MM.1S (cell line): Measurements from ENCODE around the gene C15orf62.

Experiments used
- DNase-seq: peaks from one replicate; pipeline ENCODE4 v3.0.0-alpha.2; 2015
- H2AFZ ChIP-seq: fragments of 300-600 bp; sonication (generic); 2 replicates; pipeline ENCODE4 v1.6.0; 2016; ENCODE audit warnings: antibody characterized with exemption, low read length
- H3F3A ChIP-seq: fragments of 300-600 bp; sonication (generic); 2 replicates; pipeline ENCODE4 v1.6.1; 2016; ENCODE audit warnings: mild to moderate bottlenecking, antibody characterized with exemption, low read length, moderate library complexity, mixed read lengths; ENCODE audit not compliant: insufficient read depth
- H3K27ac ChIP-seq: fragments of 300-600 bp; sonication (generic); 2 replicates; pipeline ENCODE4 v1.5.1; 2016; ENCODE audit warnings: mild to moderate bottlenecking, low read length
- H3K27me3 ChIP-seq: fragments of 300-600 bp; sonication (generic); replicated peaks from 2 replicates; pipeline ENCODE4 v1.6.0; 2016; ENCODE audit warnings: low read length; ENCODE audit not compliant: insufficient read depth
- H3K36me3 ChIP-seq: fragments of 300-600 bp; sonication (generic); replicated peaks from 2 replicates; pipeline ENCODE4 v1.6.1; 2016; ENCODE audit warnings: mild to moderate bottlenecking, low read length, mixed read lengths; ENCODE audit not compliant: insufficient read depth
- H3K4me1 ChIP-seq: fragments of 300-600 bp; sonication (generic); 2 replicates; pipeline ENCODE4 v1.6.1; 2016; ENCODE audit warnings: low read length, mixed read lengths
- H3K4me2 ChIP-seq: fragments of 300-600 bp; sonication (generic); 2 replicates; pipeline ENCODE4 v1.6.0; 2016; ENCODE audit warnings: low read depth, low read length
- H3K4me3 ChIP-seq: fragments of 300-600 bp; sonication (generic); 2 replicates; pipeline ENCODE4 v1.5.1; 2016; ENCODE audit warnings: low read length, mixed read lengths
- H3K79me2 ChIP-seq: fragments of 300-600 bp; sonication (generic); 2 replicates; pipeline ENCODE4 v1.6.1; 2016; ENCODE audit warnings: mixed run types, low read length, mixed read lengths
- H3K9ac ChIP-seq: fragments of 300-600 bp; sonication (generic); 2 replicates; pipeline ENCODE4 v1.6.1; 2016; ENCODE audit warnings: low read length, mixed read lengths
- H3K9me2 ChIP-seq: fragments of 300-600 bp; sonication (generic); replicated peaks from 2 replicates; pipeline ENCODE4 v1.6.1; 2016; ENCODE audit warnings: mild to moderate bottlenecking, low read length, mixed read lengths; ENCODE audit not compliant: insufficient read depth
- H3K9me3 ChIP-seq: fragments of 300-600 bp; sonication (generic); replicated peaks from 2 replicates; pipeline ENCODE4 v1.6.1; 2016; ENCODE audit warnings: mild to moderate bottlenecking, low read length, mixed read lengths; ENCODE audit not compliant: insufficient read depth
- H4K20me1 ChIP-seq: fragments of 300-600 bp; sonication (generic); 2 replicates; pipeline ENCODE4 v1.6.1; 2016; ENCODE audit warnings: mild to moderate bottlenecking, low read length, moderate library complexity, mixed read lengths; ENCODE audit not compliant: insufficient read depth
- EZH2 ChIP-seq: fragments of 300-600 bp; sonication (generic); optimal IDR thresholded peaks from 2 replicates; pipeline ENCODE3; 2017; ENCODE audit warnings: low read depth, mild to moderate bottlenecking, antibody characterized with exemption, low read length, mixed read lengths
- EZH2phosphoT487 ChIP-seq: fragments of 300-600 bp; sonication (generic); IDR thresholded peaks from 2 replicates; pipeline ENCODE4 v1.6.1; 2018; ENCODE audit warnings: antibody characterized with exemption, low read length
- TF ChIP-seq, protein P1 (sequence below): fragments of 300-600 bp; sonication (generic); IDR thresholded peaks from 2 replicates; pipeline ENCODE4 v1.5.1; 2016; ENCODE audit warnings: antibody characterized with exemption, low read length, mixed read lengths

C15orf62 gene

GRCh38 chr15:40785814-40786213, 16.0 kb downstream of the C15orf62 start:
- no peaks in the 10 kb centered on the region for H3K9me3 ChIP-seq
- no peaks in the 10 kb centered on the region for H3K9me2 ChIP-seq
- H3K4me3 ChIP-seq = no peak overlapping the region
- no peaks in the 10 kb centered on the region for H3K79me2 ChIP-seq
- H3K27me3 ChIP-seq = no peaks in the 10 kb centered on the region
- no peaks in the 10 kb centered on the region for H3F3A ChIP-seq
- no peak for DNase-seq
- no peak overlapping the region for H3K27ac ChIP-seq
- no peak overlapping the region for H3K9ac ChIP-seq
- no peak overlapping the region for H2AFZ ChIP-seq
- no peak overlapping the region for H3K4me2 ChIP-seq
- TF ChIP-seq, protein P1, sequence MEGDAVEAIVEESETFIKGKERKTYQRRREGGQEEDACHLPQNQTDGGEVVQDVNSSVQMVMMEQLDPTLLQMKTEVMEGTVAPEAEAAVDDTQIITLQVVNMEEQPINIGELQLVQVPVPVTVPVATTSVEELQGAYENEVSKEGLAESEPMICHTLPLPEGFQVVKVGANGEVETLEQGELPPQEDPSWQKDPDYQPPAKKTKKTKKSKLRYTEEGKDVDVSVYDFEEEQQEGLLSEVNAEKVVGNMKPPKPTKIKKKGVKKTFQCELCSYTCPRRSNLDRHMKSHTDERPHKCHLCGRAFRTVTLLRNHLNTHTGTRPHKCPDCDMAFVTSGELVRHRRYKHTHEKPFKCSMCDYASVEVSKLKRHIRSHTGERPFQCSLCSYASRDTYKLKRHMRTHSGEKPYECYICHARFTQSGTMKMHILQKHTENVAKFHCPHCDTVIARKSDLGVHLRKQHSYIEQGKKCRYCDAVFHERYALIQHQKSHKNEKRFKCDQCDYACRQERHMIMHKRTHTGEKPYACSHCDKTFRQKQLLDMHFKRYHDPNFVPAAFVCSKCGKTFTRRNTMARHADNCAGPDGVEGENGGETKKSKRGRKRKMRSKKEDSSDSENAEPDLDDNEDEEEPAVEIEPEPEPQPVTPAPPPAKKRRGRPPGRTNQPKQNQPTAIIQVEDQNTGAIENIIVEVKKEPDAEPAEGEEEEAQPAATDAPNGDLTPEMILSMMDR = no peak
- TF ChIP-seq EZH2 = no peak
- TF ChIP-seq EZH2phosphoT487 = no peak
- peaks cover 4% of the 10 kb centered on the region; the same call in 1 of the 2 replicates for H3K4me1 ChIP-seq
- H4K20me1 ChIP-seq = no peaks in the 10 kb centered on the region
- H3K36me3 ChIP-seq = no peaks in the 10 kb centered on the region

DNA sequence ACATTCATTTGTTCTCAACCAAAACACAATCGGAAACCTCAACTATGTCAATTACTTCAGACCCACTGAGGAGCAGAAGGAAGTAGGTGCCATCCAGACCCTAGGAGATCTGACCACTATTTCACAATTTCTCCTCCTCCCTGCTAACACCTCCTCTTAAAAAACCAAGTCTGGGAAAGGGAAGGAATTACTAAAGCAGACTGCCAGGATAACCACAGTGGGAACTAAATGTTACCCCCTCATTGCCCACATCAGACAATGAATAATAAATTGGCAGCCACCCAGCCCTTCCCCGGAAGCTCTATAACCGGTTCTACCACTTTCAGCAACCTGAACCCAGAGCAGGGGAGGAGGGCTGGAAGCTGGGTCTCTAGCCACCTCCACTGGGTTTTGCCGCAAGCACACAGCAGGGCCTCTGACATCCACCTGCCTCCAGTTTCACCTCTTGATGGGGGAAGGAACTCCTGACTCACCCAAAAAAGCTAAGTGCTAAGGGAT, 17.6 kb downstream of the C15orf62 start:
- Histone ChIP-seq H3K9ac (no peak overlapping the region), H4K20me1 (no peaks in the 10 kb centered on the region), H3K79me2 (no peaks in the 10 kb centered on the region), H3K27ac (no peak overlapping the region), H2AFZ (no peak overlapping the region), H3K27me3 (no peaks in the 10 kb centered on the region), H3K4me2 (no peak overlapping the region), H3K4me3 (no peak overlapping the region), H3K36me3 (no peaks in the 10 kb centered on the region), H3K4me1 (peaks cover 2% of the 10 kb centered on the region; the same call in 1 of the 2 replicates), H3K9me2 (no peaks in the 10 kb centered on the region), H3K9me3 (no peaks in the 10 kb centered on the region), H3F3A (no peaks in the 10 kb centered on the region)
- TF ChIP-seq, protein P1 = no peak
- no peak for TF ChIP-seq EZH2phosphoT487
- TF ChIP-seq EZH2 = no peak
- peak; percentile 17 for DNase-seq

DNA sequence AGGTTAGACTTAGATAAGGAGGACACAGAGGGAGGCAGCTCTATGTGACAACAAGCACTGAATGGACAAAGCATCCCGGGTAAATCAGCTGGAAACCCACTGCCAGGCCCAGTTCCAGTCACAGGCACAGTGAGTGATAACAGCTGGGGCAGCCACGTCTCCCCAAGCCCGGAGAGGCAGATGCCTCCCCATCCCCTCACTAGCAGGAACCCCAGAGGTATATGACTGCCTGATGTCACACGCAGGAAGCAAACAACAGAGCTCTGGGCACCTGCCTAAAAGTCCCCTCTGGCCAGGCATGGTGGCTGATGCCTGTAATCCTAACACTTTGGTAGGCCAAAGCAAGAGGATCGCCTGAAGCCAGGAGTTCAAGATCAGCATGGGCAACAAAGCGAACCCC, 18.2 kb downstream of the C15orf62 start:
- Histone ChIP-seq H2AFZ (no peak overlapping the region), H3K27ac (no peak overlapping the region), H3K9me2 (no peaks in the 10 kb centered on the region), H3K27me3 (no peaks in the 10 kb centered on the region), H4K20me1 (no peaks in the 10 kb centered on the region), H3K4me2 (no peak overlapping the region), H3K9me3 (no peaks in the 10 kb centered on the region), H3K9ac (no peak overlapping the region), H3K4me3 (no peak overlapping the region), H3F3A (no peaks in the 10 kb centered on the region), H3K36me3 (no peaks in the 10 kb centered on the region), H3K79me2 (no peaks in the 10 kb centered on the region), H3K4me1 (no peaks in the 10 kb centered on the region)
- TF ChIP-seq EZH2 (no peak), EZH2phosphoT487 (no peak)
- TF ChIP-seq, protein P1 = no peak
- DNase-seq = no peak

- no peak overlapping the region for H3K9ac ChIP-seq
Measured at GRCh38 chr15:40789119-40789518, 19.3 kb downstream of the C15orf62 start.

More at GRCh38 chr15:40789119-40789518, 19.3 kb downstream of the C15orf62 start:
- no peak overlapping the region for H3K4me2 ChIP-seq
- no peaks in the 10 kb centered on the region for H3K9me2 ChIP-seq
- H3K4me1 ChIP-seq = no peaks in the 10 kb centered on the region
- H3K4me3 ChIP-seq = no peak overlapping the region
- H3K27ac ChIP-seq = no peak overlapping the region
- DNase-seq = no peak
- H3K9me3 ChIP-seq = no peaks in the 10 kb centered on the region
- TF ChIP-seq, protein P1 = no peak
- TF ChIP-seq EZH2phosphoT487 (no peak), EZH2 (no peak)
- no peaks in the 10 kb centered on the region for H3F3A ChIP-seq
- no peak overlapping the region for H2AFZ ChIP-seq
- H3K36me3 ChIP-seq = no peaks in the 10 kb centered on the region
- peaks cover 5% of the 10 kb centered on the region; the same call in 1 of the 2 replicates for H3K79me2 ChIP-seq
- H3K27me3 ChIP-seq = no peaks in the 10 kb centered on the region
- H4K20me1 ChIP-seq = no peaks in the 10 kb centered on the region
